ENCODE results near the gene NFRKB.
A peak's percentile ranks its signal among the peaks of the same experiment; 100 is the strongest.
"Not testable (repeated sequence)": the region's sequence is repeated elsewhere in the genome, so short reads cannot be mapped to it uniquely, and the experiment has no call there.

NFRKB gene

DNA sequence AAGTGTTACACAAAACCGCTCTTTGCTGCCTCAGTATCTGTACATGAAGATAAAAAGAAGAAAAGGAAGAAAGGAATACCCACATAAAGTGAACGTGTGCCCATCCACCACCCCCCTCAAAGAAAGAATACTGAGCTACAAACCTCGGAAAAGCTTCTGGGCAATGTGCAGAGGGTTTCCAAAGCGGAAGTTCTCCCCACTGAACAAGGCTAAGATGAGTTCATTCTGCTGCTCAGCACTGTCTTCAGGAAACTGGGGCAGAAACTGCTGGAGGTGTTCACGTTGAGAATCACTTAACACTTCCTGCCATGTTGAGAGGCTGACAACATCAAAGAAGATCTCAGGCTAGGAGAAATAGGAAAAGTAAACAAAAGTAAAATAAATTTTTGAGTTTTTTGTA is 6.9 kb downstream of the NFRKB start:
- peak; percentile 22 for DNase-seq

DNA sequence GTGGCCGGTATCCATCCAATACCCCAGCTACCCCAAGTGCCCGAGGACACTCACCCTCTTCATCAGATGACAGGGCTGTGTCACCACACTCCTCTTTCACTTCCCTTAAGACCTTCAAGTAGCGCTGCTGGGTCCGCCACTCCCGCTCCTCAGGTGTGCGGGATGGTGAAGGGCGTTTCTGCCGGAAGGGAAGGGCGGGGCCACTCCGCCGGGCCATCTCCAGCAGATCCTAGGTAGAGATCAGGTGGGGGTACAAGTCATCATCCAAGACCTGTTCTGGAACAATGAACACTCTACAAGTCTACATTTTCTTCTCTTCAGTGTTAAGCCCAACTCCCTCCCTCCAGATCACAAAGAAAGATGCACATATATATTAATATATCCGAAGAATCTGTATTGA is 10.0 kb downstream of the NFRKB start:
- DNase-seq, result no peak

DNA sequence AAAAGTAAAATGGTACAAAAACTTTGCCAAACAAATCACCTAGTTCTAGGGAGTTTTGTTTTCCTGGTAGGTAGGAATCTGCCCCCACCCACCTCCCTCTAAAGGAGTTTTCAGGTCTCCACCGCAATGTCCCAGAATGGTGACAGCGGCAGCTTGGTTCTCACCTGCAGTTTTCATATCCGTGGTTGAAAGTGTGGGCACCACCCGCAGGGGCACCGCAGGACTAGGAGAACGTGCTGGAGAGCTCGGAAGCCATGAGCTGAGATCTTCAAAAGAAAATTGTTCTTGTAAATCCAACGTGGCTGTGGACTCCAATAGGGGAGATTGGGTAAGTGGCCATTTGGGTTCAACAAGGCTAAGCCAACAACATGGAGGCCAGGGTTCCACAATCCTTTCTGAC is 10.8 kb downstream of the NFRKB start:
- DNase-seq, result no peak

DNA sequence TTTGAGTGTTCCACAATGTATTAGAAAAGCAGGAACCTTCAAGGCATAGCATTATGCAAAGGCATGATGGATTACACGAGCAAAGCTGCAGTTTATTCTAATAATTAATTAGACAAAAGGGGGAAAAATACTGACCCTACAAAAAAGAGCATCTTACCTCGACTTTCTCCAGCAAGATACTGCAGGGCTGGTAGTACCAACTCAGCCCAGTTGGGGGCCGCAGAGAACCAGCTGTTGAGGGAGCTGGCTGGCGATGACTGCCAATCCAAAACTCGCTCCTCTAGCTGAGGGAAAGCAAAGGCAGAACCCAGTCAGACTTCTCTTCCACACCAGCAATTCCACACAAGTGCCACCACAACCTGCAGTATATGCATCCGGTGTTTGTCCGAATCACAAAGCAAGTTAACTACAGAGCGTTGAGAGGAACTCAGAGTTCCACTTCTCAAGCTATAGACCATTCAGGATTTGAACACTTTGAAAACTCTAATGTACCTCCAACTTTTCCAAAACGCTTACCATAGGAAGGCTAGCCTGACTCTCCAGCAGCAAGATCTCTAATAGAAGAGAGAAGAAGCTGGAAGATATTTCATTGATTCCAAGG is 13.7 kb downstream of the NFRKB start:
- peak; percentile 40 for DNase-seq

DNA sequence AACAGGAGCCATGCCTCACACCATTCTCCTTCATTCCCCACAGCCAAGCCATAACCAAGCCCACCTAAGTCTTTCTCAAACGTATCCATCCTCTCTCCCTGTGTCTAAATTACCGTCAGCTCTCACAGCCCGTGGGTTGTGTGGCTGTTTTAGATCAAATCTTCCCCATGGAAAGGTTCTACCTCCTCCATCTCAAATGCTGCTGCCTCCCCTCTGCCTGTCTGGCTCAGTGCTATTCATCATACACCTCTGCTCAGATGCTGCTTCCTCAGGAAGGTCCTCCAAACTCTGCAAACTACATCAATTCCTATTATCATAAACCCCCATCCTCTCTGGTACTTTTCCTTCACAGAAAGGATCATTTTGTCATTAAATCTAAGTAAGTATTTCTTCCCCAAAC is 15.1 kb downstream of the NFRKB start:
- DNase-seq, result no peak

DNA sequence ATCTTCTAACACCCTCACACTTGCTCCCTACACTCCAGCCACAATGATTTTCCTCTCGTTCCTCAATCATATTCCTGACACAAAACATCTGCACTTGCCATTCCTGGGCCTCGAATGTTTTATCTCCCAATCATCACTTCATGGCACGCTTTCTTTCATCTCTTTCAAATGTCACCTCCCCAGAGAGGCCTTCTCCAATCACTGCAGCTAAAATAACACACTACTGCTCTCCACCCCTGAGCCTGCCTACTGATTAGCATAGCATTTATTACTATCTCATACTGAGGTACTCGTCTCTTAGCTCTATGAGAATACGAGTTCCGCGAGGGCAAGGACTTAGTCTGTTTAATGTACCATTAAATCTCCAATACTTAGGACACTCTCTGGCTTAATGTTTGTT is 23.5 kb downstream of the NFRKB start:
- DNase-seq, result no peak

DNA sequence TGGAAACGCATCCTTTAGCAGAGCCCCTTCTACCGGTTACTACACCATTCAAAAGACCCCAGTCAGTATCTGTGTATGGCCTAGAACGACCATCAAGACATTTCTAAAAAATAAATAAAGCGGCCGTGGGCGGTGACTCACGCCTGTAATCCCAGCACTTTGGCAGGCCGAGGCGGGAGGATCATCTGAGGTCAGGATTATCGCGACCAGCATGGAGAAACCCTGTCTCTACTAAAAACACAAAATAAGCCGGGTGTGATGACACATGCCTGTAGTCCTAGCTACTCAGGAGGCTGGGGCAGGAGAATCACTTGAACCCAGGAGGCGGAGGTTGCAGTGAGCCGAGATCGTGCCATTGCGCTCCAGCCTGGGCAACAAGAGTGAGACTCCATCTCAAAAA is 26.8 kb downstream of the NFRKB start:
- DNase-seq, result not testable (repeated sequence)

DNA sequence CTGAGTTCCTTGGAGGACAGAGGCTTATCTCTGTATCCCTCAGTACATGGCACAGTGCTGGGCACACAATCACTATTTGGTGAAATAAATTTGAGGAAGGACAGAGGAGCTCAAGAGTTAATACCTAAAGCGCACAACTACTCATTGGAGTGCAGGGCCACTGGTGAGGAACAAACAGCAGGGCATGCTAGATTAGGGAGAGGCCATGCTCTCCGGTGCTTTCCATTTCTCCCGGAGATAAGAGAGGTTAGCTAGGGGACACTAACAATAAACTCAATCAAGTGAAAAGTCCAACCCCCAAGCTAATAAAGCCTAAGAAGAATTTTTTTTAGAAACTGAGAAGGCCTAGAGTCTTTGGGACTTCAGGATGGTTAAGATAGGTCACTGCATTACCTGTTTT is 29.1 kb downstream of the NFRKB start:
- no peak for DNase-seq

DNA sequence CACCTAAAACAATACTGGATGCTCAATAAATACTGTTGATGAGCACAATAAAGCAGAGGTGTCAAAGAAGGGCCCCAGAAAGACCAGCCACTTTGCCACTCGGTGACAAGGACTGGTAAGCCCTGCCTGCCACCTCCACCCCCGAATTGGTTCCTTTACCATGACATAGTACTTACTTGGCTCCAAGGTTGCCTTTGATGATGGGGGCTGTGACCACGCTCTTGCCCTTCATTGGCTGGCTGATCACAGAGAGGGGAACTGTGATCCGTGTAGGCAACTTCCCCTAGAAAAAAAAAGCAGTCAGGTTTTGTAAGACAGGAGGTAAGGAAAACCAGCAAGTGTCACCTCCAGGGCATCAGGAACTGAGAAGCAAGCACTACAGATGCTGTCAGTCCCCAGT is 29.7 kb downstream of the NFRKB start:
- DNase-seq, result no peak

DNA sequence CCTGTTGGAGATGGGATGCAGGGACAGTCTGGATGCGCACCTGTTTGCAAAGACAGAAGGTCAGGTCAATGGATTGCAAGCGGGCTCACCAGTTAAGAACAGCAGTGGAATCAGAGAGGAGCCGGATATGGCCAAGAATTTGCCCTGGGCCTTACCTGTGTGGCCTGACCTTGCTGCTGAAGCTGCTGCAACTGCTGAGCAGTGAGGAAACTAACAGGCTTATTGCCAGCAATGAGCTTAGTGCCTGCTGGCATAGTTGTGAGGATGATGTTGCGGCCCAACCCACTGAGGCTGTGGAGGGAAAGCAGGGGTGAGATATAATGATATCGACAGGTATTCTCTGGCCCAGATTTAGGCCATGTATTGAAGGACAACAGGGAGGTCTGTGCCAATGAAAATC is 30.6 kb downstream of the NFRKB start:
- DNase-seq, result no peak

DNA sequence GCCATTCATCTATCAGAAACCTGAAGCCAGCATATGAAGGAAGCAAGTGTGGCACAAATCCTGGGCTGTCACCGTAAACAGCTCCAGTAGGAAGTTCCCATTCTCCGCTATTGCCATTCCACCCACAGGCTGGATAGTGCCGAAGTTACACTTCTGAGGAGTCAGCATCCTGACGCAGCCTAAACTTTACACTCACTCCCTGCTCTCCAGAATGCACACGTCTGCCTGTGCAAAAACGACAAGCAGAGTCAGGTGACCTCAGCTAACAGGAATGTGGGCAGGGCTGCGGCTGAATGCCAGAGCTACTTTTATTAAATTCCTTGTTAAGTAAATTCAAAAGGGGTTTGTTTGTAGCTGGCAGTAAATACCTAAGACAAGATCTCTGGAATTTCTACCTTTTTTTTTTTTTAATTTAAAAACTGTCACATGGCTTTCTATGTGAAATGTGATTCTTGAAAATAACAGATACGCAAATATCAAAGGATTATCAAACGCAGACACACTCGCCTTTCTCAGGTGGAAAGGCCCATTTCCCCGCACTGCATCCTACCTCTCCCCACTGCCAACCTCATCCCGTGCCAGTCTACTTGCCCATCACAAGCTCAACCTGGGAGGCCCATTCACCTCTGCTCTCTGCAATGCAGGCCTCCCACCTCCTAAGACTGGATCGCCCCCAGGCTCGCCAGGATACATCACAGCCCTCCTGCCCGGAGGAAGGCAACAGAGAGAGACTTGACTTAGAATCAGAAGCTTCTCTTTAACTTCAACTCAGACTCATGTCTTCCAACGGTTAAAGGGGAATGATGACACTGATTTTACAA is 33.5 kb downstream of the NFRKB start:
- DNase-seq, result no peak

DNA sequence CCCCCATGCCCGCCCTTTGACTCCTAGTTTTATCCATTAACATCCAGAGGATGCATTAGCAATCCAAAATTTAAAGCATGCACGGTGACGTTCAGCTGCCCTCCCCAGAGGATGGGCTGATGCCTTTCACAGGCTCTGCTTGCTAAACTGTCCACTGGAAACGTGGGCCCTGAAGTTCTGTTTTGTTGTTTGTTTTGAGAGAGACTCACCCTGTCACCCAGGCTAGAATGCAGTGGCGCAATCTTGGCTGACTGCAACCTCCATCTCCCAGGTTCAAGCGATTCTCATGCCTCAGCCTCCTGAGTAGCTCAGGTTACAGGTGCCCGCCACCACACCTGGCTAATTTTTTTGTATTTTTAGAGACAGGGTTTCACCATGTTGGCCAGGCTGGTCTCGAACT is 39.3 kb downstream of the NFRKB start:
- DNase-seq, result no peak

DNA sequence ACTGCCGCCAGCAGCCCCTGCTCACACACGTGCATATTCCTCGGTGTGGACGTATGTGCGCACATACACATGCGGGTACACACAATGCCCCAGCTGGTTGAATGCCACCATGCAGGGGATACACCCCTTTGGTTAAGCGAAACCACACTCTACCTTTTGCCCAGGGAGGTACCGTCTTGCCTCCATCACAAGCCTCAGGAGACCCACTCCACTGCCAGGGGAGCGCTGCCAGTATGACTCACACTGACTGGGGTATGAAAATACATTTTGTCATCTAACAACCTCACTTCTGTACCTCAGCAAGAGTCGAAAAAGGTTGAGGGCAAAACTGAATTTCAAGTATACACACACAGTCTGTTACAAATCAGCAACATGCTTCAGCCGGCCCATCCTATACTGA is 40.3 kb downstream of the NFRKB start:
- no peak for DNase-seq

DNA sequence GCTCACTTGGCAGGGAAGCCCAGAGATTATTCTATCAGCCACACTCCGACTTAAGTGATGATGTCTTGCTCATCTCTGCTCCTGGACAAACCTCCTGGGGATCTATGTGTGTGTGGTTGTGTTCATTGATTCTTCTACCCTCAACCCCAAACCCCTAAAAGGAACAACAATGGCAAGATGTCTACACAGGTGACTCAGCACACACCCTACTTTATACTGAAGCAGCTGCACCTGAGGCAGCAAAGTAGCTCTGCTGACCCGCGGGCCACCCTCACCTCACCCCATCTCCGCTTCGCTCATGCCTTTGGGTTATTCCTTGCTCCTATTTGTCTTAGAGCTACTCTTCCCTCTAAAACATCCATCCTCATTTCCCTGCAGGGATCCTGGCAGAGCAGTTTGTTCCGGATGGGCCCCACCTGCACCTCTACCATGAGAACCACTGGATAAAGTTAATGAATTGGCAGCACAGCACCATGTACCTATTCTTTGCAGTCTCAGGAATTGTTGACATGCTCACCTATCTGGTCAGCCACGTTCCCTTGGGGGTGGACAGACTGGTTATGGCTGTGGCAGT is 41.1 kb downstream of the NFRKB start:
- no peak for DNase-seq

DNA sequence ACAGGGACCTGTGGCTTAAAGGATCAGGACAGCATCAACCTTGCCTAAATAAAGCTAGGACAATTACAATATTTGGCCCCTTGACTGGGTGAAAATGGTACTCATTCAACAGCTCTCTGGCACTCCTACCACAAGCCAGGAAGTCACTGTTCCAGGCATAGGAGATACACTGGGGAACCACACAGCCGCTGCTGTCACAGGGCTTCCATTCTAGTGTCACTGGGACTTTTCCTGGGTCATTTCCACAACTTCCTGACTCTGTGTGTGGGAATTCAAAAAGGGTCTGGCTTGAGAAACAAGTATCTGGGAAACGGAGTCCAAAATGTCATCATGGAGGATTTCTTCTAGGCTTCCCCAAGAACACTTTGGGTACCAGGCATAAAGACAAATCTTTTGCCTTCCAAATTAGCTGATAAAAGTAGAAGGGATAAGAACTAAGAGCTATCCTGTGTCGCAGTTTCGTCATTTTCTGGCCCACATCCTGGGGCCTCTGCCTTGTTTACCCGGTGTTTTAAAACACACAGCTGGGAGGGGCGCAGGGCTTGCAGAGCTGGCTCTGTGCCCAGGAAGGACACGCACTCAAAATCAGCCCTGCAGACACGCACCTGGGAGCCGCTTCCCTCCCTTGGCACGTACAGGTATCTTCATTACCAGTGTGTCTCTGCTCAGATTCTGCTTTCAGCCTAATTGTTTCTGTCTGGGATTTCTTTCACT is 41.7 kb downstream of the NFRKB start:
- peak; percentile 73 for DNase-seq

DNA sequence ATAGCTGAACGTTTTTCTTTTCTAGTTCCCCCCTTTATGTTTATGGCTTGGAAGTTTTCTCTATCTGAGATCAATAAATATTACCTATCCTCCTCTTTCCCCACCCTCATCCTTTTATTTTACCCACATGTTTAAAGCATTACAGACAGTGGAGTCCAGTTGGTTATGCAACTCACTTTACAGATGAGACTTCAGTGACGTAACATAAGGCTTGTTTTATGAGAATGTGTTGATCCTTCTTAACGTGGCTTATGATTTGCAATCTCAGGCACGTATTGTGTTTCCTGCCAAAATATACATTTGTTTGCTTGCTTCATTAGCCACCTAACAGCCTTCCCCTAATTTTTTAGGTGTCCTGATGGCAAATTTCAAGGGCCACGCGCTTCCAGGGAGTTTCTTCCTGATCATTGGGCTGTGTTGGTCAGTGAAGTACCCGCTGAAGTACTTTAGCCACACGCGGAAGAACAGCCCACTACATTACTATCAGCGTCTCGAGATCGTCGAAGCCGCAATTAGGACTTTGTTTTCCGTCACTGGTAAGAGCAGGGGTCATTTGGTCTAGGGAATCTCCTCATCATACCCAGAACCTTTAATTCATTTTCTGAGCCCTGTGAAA is 43.1 kb downstream of the NFRKB start:
- no peak for DNase-seq

DNA sequence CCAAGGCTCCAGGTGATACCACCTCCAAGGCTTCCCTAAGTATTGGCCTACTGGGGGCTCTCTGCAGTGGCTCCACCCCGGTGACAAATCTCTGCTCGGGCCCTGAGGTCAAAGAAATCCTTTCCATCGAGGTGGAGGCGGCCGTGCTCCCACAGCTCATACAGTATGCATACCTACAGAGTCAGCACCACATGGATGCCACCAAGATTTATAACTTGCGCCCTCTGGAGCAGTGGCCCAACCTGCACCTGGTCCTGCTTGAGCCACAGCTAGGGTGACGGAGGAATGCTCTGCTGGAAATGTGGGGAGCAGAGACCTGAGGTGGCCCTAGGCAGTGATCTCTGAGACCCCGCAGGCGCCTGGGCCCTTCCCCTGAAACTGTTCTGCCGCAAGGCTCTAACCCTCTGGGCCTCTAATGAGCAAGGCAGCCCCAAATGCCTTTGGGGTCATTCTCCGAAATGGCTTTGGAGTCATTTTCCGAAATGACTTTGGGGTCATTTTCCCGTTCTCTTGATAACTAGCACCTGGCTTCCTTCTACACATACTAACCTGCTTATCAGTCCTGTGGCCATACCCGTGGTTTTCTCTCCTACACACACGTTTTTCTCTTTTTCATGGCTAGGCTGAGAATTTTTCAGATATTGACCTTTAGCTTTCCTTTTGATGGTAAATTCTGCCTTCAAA is 45.8 kb downstream of the NFRKB start:
- DNase-seq, result no peak

DNA sequence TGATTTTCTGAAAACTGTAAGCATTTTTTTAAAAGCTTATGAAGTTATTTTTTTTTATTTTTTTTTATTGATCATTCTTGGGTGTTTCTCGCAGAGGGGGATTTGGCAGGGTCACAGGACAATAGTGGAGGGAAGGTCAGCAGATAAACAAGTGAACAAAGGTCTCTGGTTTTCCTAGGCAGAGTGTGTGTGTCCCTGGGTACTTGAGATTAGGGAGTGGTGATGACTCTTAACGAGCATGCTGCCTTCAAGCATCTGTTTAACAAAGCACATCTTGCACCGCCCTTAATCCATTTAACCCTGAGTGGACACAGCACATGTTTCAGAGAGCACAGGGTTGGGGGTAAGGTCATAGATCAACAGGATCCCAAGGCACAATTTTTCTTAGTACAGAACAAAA is 48.0 kb downstream of the NFRKB start:
- DNase-seq, result not testable (repeated sequence)

DNA sequence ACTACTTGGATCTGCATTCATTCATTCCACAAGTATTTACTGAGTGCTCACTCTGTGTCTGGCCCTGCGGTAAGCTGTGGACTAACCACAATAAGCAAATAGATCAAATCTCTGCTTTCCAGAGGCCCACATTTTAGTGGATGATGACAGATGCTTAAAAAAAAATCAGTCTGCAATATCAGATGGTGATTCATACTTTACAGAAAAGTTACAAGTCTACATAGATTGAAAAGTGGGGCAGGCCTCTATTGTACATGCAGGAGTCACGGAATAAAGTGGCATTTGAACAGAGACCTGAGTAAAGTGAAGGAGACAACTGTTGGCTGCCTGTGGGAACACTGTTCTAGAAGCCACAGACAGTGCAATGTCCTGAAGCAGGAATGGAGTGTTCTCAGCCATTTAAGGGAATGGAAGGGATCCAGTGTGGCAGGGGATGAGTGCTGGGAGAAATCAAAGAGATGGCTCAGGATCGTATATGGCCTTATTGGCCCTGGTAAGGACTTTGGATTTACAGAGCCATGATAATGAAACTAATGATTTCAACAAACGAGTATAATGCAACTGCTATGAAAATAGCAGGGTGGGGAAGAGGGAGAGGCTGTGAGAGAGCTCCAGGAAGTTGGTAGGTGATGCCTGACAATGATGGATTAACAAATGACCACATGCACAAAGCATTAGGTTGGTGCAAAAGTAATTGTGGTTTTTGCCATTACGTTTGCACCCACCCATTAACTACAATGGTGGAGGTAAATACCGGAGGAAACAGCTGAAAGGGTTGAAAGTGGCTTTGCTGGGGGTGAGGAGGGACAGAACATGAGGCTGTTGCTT is 48.7 kb downstream of the NFRKB start:
- DNase-seq, result peak; percentile 26
